ENCODE measurements around the gene WWC2.

DNA sequence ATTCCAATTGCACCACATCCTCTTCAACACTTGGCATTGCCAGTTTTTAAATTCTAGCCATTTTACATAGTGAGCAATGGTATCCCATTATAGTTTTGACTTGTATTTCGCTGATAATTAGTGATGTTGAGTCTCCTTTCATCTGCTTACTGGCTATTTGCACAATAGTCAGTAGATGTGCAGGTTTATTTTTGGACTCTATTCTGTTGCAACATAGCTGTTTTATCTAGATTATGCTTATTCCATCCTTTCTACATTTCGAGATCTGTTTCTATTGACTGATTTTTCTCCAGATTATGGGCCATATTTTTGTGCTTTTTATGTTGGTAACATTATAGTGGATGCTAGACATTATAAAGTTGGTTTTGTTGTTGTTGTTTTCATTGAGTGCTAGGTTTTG lies 106.1 kb downstream of the WWC2 start:
- TF ChIP-seq EZH2 (IDR thresholded peaks at IDR 0.05; ENCODE audit: borderline replicate concordance, low read depth, low read length, poor library complexity, severe bottlenecking) = no peak
- TF ChIP-seq, protein P1, sequence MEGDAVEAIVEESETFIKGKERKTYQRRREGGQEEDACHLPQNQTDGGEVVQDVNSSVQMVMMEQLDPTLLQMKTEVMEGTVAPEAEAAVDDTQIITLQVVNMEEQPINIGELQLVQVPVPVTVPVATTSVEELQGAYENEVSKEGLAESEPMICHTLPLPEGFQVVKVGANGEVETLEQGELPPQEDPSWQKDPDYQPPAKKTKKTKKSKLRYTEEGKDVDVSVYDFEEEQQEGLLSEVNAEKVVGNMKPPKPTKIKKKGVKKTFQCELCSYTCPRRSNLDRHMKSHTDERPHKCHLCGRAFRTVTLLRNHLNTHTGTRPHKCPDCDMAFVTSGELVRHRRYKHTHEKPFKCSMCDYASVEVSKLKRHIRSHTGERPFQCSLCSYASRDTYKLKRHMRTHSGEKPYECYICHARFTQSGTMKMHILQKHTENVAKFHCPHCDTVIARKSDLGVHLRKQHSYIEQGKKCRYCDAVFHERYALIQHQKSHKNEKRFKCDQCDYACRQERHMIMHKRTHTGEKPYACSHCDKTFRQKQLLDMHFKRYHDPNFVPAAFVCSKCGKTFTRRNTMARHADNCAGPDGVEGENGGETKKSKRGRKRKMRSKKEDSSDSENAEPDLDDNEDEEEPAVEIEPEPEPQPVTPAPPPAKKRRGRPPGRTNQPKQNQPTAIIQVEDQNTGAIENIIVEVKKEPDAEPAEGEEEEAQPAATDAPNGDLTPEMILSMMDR (conservative IDR thresholded peaks at IDR 0.05; ENCODE audit: low read depth, low read length) = no peak
